Measurements from ENCODE around the gene MAN1C1. TPM values are rescaled to one million over a fixed set of nuclear protein-coding genes. Genes with fewer than 3 reads are reported as not detected.
A peak's percentile ranks its signal among the peaks of the same experiment; 100 is the strongest.

Gene MAN1C1
- total RNA-seq, 1 experiment from 2014 or later, result 1.2 TPM

DNA sequence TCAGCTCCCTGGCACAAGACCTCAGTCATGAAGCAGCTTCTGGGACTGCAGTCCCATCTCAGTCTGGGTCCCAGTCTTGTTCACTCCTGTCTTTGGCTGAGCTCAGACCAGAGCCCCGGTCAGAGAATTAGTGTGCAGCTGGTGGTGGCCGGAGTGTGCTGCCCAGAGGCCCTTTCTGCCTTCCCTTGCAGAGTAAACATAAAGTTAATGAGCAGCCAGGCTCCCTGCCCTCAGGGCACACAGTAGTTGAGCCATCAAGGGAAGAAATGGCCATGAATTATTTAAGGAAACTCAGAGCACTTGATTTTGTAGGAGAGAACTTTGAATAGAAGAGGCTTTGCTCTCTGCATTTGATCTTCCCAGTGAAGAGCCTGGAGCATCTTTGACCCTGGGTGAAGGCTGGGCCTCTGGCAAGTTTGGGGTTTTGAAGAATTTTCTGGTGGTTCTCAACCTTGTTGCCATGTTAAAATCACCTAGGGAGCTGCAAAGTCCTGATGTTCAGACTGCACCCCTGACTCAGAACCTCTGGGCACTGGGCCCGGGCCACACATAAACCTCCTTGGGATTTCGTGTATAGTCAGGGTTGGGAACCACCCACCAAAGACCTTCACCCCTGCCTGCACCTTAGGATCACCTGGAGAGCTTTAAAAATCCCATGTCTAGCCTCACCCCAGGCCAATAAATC, 157.0 kb downstream of the MAN1C1 start:
- ChIA-PET POLR2A (no interaction called here), RAD21 (ENCODE audit: low non-redundant PET in 1 of 2, low total read pairs in 2 of 2, uncharacterized antibody in 2 of 2, unreplicated experiment in 2 of 2) (no interaction called here), CTCF (no interaction called here)
- Histone ChIP-seq H3K4me2 (ENCODE audit: low read length) (peak overlapping the region; percentile 39), H3K27me3 (ENCODE audit: insufficient read depth, low read length) (no peaks in the 10 kb centered on the region), H3K9me2 (ENCODE audit: insufficient read depth) (no peaks in the 10 kb centered on the region), H3K36me3 (ENCODE audit: control insufficient read depth in 1 of 2, insufficient read depth in 2 of 2, low read length in 2 of 2) (no peaks in the 10 kb centered on the region), H3K79me2 (ENCODE audit: insufficient read depth, low read length) (no peaks in the 10 kb centered on the region), H3K9me3 (ENCODE audit: control insufficient read depth in 1 of 2, insufficient read depth in 1 of 2, low read depth in 1 of 2, low read length in 2 of 2) (no peaks in the 10 kb centered on the region), H3K9ac (ENCODE audit: low read length) (no peak overlapping the region), H2AFZ (ENCODE audit: low read depth, low read length, poor library complexity, severe bottlenecking) (no peak overlapping the region), H4K20me1 (ENCODE audit: insufficient read depth) (no peaks in the 10 kb centered on the region), H3K4me3 (replicated peaks in 1 of 2; ENCODE audit: low read depth in 1 of 2, low read length in 2 of 2) (no peak overlapping the region), H3K27ac (ENCODE audit: low read depth, low read length) (no peak overlapping the region), H3K4me1 (ENCODE audit: control insufficient read depth in 1 of 2, insufficient read depth in 2 of 2, low read length in 2 of 2) (peaks cover 9 to 13% of the 10 kb centered on the region in 2 experiments)
- BruUV-seq (replicated peaks), result no TSS peak
- DNase-seq (ENCODE audit: low read depth, low spot score) (no peak), ATAC-seq (no peak)
- intact Hi-C loops (cut with micrococcal nuclease), result no loop called here
- TF ChIP-seq, protein P1, sequence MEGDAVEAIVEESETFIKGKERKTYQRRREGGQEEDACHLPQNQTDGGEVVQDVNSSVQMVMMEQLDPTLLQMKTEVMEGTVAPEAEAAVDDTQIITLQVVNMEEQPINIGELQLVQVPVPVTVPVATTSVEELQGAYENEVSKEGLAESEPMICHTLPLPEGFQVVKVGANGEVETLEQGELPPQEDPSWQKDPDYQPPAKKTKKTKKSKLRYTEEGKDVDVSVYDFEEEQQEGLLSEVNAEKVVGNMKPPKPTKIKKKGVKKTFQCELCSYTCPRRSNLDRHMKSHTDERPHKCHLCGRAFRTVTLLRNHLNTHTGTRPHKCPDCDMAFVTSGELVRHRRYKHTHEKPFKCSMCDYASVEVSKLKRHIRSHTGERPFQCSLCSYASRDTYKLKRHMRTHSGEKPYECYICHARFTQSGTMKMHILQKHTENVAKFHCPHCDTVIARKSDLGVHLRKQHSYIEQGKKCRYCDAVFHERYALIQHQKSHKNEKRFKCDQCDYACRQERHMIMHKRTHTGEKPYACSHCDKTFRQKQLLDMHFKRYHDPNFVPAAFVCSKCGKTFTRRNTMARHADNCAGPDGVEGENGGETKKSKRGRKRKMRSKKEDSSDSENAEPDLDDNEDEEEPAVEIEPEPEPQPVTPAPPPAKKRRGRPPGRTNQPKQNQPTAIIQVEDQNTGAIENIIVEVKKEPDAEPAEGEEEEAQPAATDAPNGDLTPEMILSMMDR (IDR thresholded peaks at IDR 0.05 in 2 of 3, conservative IDR thresholded peaks at IDR 0.05 in 1 of 3; ENCODE audit: borderline replicate concordance in 1 of 3, insufficient read depth in 1 of 3, low read depth in 2 of 3, low read length in 2 of 3), result no peak
- TF ChIP-seq POLR2AphosphoS5 (IDR thresholded peaks at IDR 0.05; ENCODE audit: low read depth, low read length) (no peak), SP1 (IDR thresholded peaks at IDR 0.05; ENCODE audit: low read depth) (no peak), TCF7L2 (IDR thresholded peaks at IDR 0.05; ENCODE audit: borderline replicate concordance, extremely low read depth, insufficient read depth, insufficient read length) (no peak), CBX3 (IDR thresholded peaks at IDR 0.05; ENCODE audit: low read depth) (no peak), SIN3A (IDR thresholded peaks at IDR 0.05; ENCODE audit: low read depth) (no peak), POLR2A (IDR thresholded peaks at IDR 0.05; ENCODE audit: borderline replicate concordance, extremely low read depth, insufficient read depth, insufficient read length) (no peak), ELF1 (IDR thresholded peaks at IDR 0.05; ENCODE audit: borderline replicate concordance, low read depth) (no peak), EGR1 (IDR thresholded peaks at IDR 0.05; ENCODE audit: low read depth) (no peak), SRF (IDR thresholded peaks at IDR 0.05; ENCODE audit: low read depth) (no peak)
- TF ChIP-seq, protein P2, sequence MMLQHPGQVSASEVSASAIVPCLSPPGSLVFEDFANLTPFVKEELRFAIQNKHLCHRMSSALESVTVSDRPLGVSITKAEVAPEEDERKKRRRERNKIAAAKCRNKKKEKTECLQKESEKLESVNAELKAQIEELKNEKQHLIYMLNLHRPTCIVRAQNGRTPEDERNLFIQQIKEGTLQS (IDR thresholded peaks at IDR 0.05), result no peak

Measured in HCT116 (cell line).